Measurements from ENCODE around the gene IFT81. TPM values are rescaled to one million over a fixed set of nuclear protein-coding genes. Genes with fewer than 3 reads are reported as not detected.

IFT81 gene
- total RNA-seq, 1 donor from 2014 or later, result 18.7 TPM

DNA sequence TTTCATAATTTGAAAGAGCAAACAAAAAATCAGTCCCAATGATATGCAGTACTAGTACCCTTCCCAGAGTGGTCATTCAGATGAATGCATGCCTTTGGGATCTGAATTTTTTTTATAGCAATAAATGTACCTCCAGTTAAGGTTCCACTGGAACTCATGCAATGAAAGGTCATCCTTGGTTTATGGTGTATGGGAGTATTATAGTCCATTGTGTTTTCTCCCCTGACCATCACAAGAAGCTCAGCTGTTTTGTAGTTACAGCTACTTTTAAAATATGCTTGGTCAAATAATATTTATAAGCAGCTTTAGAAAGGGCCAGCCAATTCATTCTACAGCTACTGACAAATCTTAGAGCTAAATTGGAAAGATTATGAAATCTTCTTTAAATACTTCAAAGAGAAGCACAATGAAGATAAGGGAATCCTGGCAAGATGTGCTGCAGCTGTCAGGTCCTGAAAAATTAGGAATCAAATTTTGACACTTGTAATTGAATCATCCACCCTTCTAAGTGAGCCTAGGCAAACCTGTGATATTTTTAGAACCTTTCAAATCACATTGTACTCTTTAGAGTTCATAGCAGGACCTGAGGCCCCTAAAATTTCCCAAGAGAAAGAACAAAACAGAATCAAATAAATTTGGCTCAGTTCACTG lies 46.5 kb downstream of the IFT81 start:
- peaks cover 32% of the 10 kb centered on the region for H3K36me3 Mint-ChIP-seq (ENCODE audit: low read depth, unreplicated experiment)
- no peaks in the 10 kb centered on the region for H3K9me3 Mint-ChIP-seq (ENCODE audit: unreplicated experiment)
- no peaks in the 10 kb centered on the region for H3K4me1 Mint-ChIP-seq (ENCODE audit: unreplicated experiment)
- H3K27me3 Mint-ChIP-seq (ENCODE audit: unreplicated experiment), result no peaks in the 10 kb centered on the region
- DNase-seq (ENCODE audit: low spot score), result no peak
- H3K4me3 Mint-ChIP-seq (ENCODE audit: unreplicated experiment), result no peak overlapping the region
- TF ChIP-seq, protein P1, sequence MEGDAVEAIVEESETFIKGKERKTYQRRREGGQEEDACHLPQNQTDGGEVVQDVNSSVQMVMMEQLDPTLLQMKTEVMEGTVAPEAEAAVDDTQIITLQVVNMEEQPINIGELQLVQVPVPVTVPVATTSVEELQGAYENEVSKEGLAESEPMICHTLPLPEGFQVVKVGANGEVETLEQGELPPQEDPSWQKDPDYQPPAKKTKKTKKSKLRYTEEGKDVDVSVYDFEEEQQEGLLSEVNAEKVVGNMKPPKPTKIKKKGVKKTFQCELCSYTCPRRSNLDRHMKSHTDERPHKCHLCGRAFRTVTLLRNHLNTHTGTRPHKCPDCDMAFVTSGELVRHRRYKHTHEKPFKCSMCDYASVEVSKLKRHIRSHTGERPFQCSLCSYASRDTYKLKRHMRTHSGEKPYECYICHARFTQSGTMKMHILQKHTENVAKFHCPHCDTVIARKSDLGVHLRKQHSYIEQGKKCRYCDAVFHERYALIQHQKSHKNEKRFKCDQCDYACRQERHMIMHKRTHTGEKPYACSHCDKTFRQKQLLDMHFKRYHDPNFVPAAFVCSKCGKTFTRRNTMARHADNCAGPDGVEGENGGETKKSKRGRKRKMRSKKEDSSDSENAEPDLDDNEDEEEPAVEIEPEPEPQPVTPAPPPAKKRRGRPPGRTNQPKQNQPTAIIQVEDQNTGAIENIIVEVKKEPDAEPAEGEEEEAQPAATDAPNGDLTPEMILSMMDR (IDR thresholded peaks at IDR 0.05; ENCODE audit: unreplicated experiment), result no peak
- no peak overlapping the region for H3K27ac Mint-ChIP-seq (ENCODE audit: unreplicated experiment)

DNA sequence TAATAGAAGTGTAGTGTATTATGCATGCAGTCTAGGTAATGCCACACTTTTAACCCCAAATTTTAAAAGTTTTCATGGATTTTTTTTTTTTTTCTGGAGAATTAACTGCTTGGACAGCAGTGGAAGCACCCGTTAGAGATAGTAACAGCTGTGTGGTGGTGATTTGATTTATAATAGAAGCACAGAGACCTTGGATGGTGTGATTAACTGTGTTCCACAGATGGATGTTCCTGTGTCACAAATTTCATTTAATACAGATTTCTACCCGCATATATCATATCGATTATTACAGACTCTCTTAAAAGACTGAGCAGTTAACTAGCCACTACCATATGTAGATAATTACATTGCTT lies 47.0 kb downstream of the IFT81 start:
- no peaks in the 10 kb centered on the region for H3K9me3 Mint-ChIP-seq (ENCODE audit: unreplicated experiment)
- no peak overlapping the region for H3K27ac Mint-ChIP-seq (ENCODE audit: unreplicated experiment)
- no peak for DNase-seq (ENCODE audit: low spot score)
- TF ChIP-seq, protein P1 (IDR thresholded peaks at IDR 0.05; ENCODE audit: unreplicated experiment), result no peak
- H3K36me3 Mint-ChIP-seq (ENCODE audit: low read depth, unreplicated experiment), result peaks cover 32% of the 10 kb centered on the region
- H3K27me3 Mint-ChIP-seq (ENCODE audit: unreplicated experiment), result peaks cover 4% of the 10 kb centered on the region
- no peaks in the 10 kb centered on the region for H3K4me1 Mint-ChIP-seq (ENCODE audit: unreplicated experiment)
- H3K4me3 Mint-ChIP-seq (ENCODE audit: unreplicated experiment), result no peak overlapping the region

DNA sequence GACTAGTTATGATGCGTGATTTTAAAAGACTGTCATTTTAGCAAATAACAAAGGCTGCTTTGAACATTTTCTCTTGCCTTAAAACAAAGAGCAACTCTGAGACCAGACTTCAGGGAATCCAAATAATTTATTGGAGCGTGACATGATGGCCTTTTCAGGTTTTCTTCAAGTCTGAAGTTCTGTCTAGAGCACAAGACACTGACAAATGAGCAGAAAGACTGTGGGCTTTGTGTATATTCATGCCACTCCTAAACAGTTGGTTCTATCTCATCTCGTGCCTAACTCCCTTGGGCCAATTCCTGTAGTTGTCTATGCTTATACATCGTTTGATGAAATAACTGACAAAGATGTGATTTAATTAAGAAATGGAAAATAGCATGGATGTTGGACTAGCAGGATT lies 47.5 kb downstream of the IFT81 start:
- H3K27me3 Mint-ChIP-seq (ENCODE audit: unreplicated experiment), result peaks cover 4% of the 10 kb centered on the region
- H3K9me3 Mint-ChIP-seq (ENCODE audit: unreplicated experiment), result no peaks in the 10 kb centered on the region
- H3K36me3 Mint-ChIP-seq (ENCODE audit: low read depth, unreplicated experiment), result peaks cover 32% of the 10 kb centered on the region
- TF ChIP-seq, protein P1 (IDR thresholded peaks at IDR 0.05; ENCODE audit: unreplicated experiment), result no peak
- no peak overlapping the region for H3K27ac Mint-ChIP-seq (ENCODE audit: unreplicated experiment)
- H3K4me3 Mint-ChIP-seq (ENCODE audit: unreplicated experiment), result no peak overlapping the region
- no peaks in the 10 kb centered on the region for H3K4me1 Mint-ChIP-seq (ENCODE audit: unreplicated experiment)
- DNase-seq (ENCODE audit: low spot score), result no peak

DNA sequence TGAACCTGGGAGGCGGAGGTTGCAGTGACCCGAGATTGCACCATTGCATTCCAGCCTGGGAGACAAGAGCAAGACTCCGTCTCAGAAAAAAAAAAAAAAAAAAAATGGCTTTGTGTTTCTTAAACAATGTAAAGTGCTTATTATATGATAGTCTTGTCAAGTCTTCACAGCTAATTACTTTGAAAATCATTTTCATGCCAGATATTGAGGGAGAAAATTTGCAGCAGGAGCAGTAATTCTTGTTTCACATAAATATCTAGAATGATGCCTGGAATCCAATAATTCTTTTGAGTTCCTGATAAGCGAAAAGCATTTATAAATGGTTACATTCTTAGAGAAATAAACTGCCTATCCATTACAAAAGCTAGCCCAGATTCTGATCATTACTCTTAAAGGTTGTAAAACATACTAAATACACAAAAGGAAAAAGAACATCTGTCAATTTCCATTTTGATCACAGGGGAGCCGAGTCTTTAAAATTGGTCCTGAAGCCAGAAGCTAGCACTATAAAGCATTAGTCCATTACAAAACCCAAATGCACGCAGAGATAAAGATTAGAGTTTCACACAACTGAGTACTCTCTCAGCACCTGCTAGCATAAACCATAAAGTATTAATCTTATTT lies 50.3 kb downstream of the IFT81 start:
- H3K4me3 Mint-ChIP-seq (ENCODE audit: unreplicated experiment), result no peak overlapping the region
- no peak overlapping the region for H3K27ac Mint-ChIP-seq (ENCODE audit: unreplicated experiment)
- peaks cover 4% of the 10 kb centered on the region for H3K27me3 Mint-ChIP-seq (ENCODE audit: unreplicated experiment)
- TF ChIP-seq, protein P1 (IDR thresholded peaks at IDR 0.05; ENCODE audit: unreplicated experiment), result no peak
- H3K9me3 Mint-ChIP-seq (ENCODE audit: unreplicated experiment), result no peaks in the 10 kb centered on the region
- no peaks in the 10 kb centered on the region for H3K4me1 Mint-ChIP-seq (ENCODE audit: unreplicated experiment)
- no peak for DNase-seq (ENCODE audit: low spot score)
- H3K36me3 Mint-ChIP-seq (ENCODE audit: low read depth, unreplicated experiment), result peaks cover 16% of the 10 kb centered on the region

DNA sequence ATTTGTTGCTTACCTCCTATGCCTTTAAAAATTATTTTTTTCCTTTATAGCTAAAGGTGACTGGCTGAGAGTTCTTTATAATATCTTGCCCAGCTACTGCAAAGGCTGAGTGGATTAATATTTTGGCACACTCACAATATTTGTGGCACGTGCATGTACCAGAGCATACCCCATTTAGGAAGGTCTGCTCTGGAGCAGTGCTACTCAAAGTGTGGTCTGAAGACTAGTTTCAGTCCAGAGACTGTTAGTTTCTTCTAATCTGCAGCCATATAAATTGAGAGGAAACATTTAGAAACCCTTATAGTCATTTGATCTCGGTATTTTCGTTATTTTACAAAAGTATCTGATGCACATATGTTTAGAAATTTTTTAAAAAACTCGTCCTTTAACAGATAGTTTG lies 51.0 kb downstream of the IFT81 start:
- no peaks in the 10 kb centered on the region for H3K4me1 Mint-ChIP-seq (ENCODE audit: unreplicated experiment)
- TF ChIP-seq, protein P1 (IDR thresholded peaks at IDR 0.05; ENCODE audit: unreplicated experiment), result no peak
- H3K9me3 Mint-ChIP-seq (ENCODE audit: unreplicated experiment), result no peaks in the 10 kb centered on the region
- no peak for DNase-seq (ENCODE audit: low spot score)
- peaks cover 4% of the 10 kb centered on the region for H3K27me3 Mint-ChIP-seq (ENCODE audit: unreplicated experiment)
- H3K36me3 Mint-ChIP-seq (ENCODE audit: low read depth, unreplicated experiment), result peaks cover 14% of the 10 kb centered on the region
- no peak overlapping the region for H3K4me3 Mint-ChIP-seq (ENCODE audit: unreplicated experiment)
- no peak overlapping the region for H3K27ac Mint-ChIP-seq (ENCODE audit: unreplicated experiment)
